Lower lobe of right lung (tissue), 2 donors: ENCODE results near the gene DYNC1I1. TPM values are rescaled to one million over a fixed set of nuclear protein-coding genes. Genes with fewer than 3 reads are reported as not detected.

ENCODE experiments used
- ATAC-seq, 2 donors: fragments of 200-7000 bp; cut with Tn5 transposase; one replicate each; pipeline ENCODE4 v1.9.1; 2020 to 2022; ENCODE audit warnings: mild to moderate bottlenecking in 2 of 2, moderate library complexity in 2 of 2
- DNase-seq: peaks from one replicate; pipeline ENCODE4 v3.0.0-alpha.2; 2020
- H3K27ac ChIP-seq: fragments of 200-600 bp; one replicate; pipeline ENCODE4 v1.8.0; 2022
- H3K27me3 ChIP-seq: fragments of 200-600 bp; one replicate; pipeline ENCODE4 v1.8.0; 2022; ENCODE audit warnings: low read depth
- H3K36me3 ChIP-seq: fragments of 200-600 bp; one replicate; pipeline ENCODE4 v1.8.0; 2022; ENCODE audit warnings: mild to moderate bottlenecking
- H3K4me1 ChIP-seq: fragments of 200-600 bp; one replicate; pipeline ENCODE4 v1.8.0; 2022
- H3K4me3 ChIP-seq: fragments of 200-600 bp; one replicate; pipeline ENCODE4 v1.8.0; 2022; ENCODE audit warnings: mild to moderate bottlenecking
- H3K9me3 ChIP-seq: fragments of 200-600 bp; one replicate; pipeline ENCODE4 v1.8.0; 2022
- intact Hi-C: fragments of 100-400 bp; cut with DNase I; formaldehyde crosslinking; loops from one replicate; pipeline ENCODE4 v1.11.0; 2022
- total RNA-seq: library from RNA; stranded (reverse); fragmentation: NEBNext Ultra II Directional; extraction: Animal tissue kit (Norgen Biotek cat#: 25700); gene quantifications from one replicate; pipeline ENCODE4 v1.2.1, GENCODE V29; 2021
- TF ChIP-seq, protein P1 (sequence below): fragments of 200-600 bp; IDR thresholded peaks from one replicate; pipeline ENCODE4 v1.8.0; 2022; ENCODE audit warnings: antibody characterized with exemption, mild to moderate bottlenecking
- donor health status: DM: no; HTN: yes; CAD: no; lungs with severe emphysema.

The DYNC1I1 gene
- total RNA-seq, 1 donor from 2014 or later: 1.3 TPM

DNA sequence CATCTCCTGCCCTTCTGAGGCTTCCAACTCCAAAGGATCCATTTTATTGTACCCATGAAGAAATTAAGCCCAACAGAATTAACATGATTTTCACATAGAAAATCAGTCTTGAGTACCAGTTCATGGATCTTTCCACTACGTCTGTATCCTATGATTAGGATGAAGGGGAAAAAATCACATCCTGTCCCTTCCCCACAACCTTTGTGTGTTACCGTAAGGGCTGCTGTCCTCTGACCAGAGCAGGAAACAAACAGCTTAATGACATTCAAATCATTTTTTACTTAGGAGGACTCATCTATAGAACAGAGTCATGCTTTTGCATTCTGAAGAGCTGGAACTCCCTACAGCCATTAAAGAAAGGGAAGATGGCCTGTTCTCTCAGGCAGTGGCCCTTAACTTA, 241.5 kb downstream of the DYNC1I1 start:
- ATAC-seq (no peak), DNase-seq (no peak)
- no peaks in the 10 kb centered on the region for H3K4me1 ChIP-seq
- no peaks in the 10 kb centered on the region for H3K27me3 ChIP-seq
- H3K27ac ChIP-seq: no peak overlapping the region
- no peak overlapping the region for H3K4me3 ChIP-seq
- TF ChIP-seq, protein P1, sequence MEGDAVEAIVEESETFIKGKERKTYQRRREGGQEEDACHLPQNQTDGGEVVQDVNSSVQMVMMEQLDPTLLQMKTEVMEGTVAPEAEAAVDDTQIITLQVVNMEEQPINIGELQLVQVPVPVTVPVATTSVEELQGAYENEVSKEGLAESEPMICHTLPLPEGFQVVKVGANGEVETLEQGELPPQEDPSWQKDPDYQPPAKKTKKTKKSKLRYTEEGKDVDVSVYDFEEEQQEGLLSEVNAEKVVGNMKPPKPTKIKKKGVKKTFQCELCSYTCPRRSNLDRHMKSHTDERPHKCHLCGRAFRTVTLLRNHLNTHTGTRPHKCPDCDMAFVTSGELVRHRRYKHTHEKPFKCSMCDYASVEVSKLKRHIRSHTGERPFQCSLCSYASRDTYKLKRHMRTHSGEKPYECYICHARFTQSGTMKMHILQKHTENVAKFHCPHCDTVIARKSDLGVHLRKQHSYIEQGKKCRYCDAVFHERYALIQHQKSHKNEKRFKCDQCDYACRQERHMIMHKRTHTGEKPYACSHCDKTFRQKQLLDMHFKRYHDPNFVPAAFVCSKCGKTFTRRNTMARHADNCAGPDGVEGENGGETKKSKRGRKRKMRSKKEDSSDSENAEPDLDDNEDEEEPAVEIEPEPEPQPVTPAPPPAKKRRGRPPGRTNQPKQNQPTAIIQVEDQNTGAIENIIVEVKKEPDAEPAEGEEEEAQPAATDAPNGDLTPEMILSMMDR: no peak
- H3K36me3 ChIP-seq: no peaks in the 10 kb centered on the region
- intact Hi-C loops: no loop called here
- H3K9me3 ChIP-seq: no peaks in the 10 kb centered on the region

DNA sequence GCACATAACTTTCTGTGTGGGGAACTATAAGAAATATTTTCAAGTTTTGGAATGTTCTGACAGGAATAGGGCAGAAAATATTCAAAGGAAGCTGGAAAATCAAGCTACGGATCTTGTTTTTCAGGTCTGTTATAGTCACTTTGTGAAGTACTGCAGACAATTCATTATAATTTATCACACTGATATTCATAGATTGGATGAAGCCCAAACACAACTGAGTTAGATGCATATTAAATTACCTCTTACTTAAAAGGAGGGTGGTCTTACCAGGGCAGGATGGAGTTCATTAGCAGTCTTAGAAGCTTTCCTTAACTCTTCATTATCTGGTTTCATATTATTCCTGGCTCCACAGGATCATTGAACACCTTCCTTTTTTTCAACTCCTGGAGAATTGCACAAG, 242.3 kb downstream of the DYNC1I1 start:
- no peaks in the 10 kb centered on the region for H3K36me3 ChIP-seq
- intact Hi-C loops: no loop called here

DNA sequence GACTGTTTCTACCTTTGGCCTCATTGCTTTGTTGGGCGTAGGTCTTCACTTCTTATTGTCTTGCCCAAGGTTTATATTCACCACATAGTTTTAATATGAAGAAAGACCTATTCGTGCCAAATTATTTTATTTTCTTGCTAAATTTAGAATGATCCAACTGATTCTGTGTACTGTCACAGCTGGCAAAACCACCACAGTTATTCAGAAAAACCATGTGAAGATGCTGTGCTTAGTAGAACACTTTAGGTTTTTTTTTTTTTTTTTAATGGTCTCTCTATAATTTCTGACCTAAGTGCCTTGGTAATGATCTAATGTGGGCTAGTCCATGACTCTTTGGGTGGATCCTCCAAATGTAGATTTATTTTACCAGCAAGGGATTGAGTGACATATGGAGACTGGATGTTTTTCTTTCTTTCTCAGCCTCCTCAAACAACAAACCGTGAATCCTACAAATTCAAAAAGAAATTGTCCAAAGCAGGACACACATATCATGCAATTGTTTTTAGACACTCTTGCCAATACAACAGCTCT, 243.8 kb downstream of the DYNC1I1 start:
- Histone ChIP-seq H3K27ac (no peak overlapping the region), H3K4me1 (no peaks in the 10 kb centered on the region), H3K27me3 (no peaks in the 10 kb centered on the region), H3K9me3 (no peaks in the 10 kb centered on the region), H3K4me3 (no peak overlapping the region), H3K36me3 (no peaks in the 10 kb centered on the region)
- no peak for DNase-seq
- intact Hi-C loops: no loop called here
- no peak for ATAC-seq
- TF ChIP-seq, protein P1: no peak

More for the DNA sequence above, 242.3 kb downstream of the DYNC1I1 start:
- H3K4me1 ChIP-seq: no peaks in the 10 kb centered on the region
- no peaks in the 10 kb centered on the region for H3K27me3 ChIP-seq
- H3K9me3 ChIP-seq: no peaks in the 10 kb centered on the region
- H3K4me3 ChIP-seq: no peak overlapping the region
- DNase-seq (no peak), ATAC-seq (no peak)
- TF ChIP-seq, protein P1: no peak
- no peak overlapping the region for H3K27ac ChIP-seq

DNA sequence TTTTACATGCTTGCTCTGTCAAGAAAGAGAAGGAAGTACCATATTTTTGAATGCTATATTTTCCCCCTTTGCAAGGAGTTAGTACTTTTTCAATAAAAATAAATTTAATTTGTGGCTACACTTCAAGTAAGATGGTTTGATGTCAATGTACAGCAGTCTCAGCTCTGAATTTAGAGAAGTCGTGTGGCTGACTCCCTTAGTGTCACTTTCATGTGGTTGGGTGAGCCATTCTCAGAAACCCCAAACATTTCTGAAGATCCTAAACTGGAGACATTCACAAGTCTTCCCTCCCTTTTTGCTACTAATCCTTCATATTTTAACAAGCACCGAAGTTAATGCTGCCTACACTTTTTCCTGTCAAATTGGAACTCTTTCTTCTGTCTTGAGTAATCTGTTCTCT, 244.4 kb downstream of the DYNC1I1 start:
- DNase-seq: no peak
- Histone ChIP-seq H3K4me1 (no peaks in the 10 kb centered on the region), H3K27ac (no peak overlapping the region), H3K4me3 (no peak overlapping the region), H3K36me3 (no peaks in the 10 kb centered on the region), H3K9me3 (no peaks in the 10 kb centered on the region), H3K27me3 (no peaks in the 10 kb centered on the region)
- ATAC-seq: no peak
- TF ChIP-seq, protein P1: no peak
- intact Hi-C loops: no loop called here

DNA sequence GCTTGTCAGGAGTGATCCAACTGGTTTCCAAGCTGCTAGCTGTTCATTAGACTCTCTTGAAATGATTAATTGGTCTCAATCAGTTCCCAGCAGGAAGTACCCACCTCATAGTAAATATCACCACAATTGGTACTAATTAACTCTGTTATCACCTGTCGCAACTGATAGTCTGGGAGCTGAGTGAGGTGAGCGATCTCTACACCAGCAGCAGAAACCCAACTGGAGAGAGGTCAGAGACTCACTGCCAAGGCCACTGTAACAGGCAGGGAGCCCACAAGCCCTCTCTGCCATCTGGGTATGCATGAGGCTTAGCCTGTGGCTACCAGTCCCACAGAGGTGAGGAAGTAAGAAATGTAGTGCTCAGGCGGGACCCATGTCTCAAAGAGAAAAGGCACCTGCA, 245.5 kb downstream of the DYNC1I1 start:
- Histone ChIP-seq H3K4me1 (no peaks in the 10 kb centered on the region), H3K27ac (no peak overlapping the region), H3K4me3 (no peak overlapping the region), H3K27me3 (no peaks in the 10 kb centered on the region), H3K9me3 (no peaks in the 10 kb centered on the region), H3K36me3 (no peaks in the 10 kb centered on the region)
- TF ChIP-seq, protein P1: no peak
- DNase-seq (no peak), ATAC-seq (no peak)
- intact Hi-C loops: no loop called here

DNA sequence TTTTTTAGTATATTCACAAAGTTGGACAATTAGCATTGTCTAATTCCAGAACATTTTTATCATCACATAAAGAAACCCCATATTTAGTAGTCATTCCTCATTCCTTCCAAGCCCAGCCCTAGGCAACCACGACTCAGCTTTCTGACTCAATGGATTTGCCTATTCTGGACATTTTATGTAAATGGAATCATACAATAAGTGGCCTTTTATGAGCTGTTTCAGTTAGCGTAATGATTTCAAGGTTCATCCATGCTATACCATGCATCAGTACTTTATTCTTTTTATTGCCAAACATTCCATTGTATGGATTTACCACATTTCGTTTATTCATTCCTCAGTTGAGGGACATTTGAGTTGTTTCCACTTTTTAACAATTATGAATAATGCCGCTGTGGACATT, 249.2 kb downstream of the DYNC1I1 start:
- ATAC-seq: no peak
- H3K4me1 ChIP-seq: no peaks in the 10 kb centered on the region
- H3K4me3 ChIP-seq: no peak overlapping the region
- TF ChIP-seq, protein P1: no peak
- no peaks in the 10 kb centered on the region for H3K36me3 ChIP-seq
- H3K27ac ChIP-seq: no peak overlapping the region
- DNase-seq: no peak
- no peaks in the 10 kb centered on the region for H3K27me3 ChIP-seq
- intact Hi-C loops: no loop called here
- no peaks in the 10 kb centered on the region for H3K9me3 ChIP-seq
